ENCODE results near the gene MAD1L1.

- TF ChIP-seq, protein P1, sequence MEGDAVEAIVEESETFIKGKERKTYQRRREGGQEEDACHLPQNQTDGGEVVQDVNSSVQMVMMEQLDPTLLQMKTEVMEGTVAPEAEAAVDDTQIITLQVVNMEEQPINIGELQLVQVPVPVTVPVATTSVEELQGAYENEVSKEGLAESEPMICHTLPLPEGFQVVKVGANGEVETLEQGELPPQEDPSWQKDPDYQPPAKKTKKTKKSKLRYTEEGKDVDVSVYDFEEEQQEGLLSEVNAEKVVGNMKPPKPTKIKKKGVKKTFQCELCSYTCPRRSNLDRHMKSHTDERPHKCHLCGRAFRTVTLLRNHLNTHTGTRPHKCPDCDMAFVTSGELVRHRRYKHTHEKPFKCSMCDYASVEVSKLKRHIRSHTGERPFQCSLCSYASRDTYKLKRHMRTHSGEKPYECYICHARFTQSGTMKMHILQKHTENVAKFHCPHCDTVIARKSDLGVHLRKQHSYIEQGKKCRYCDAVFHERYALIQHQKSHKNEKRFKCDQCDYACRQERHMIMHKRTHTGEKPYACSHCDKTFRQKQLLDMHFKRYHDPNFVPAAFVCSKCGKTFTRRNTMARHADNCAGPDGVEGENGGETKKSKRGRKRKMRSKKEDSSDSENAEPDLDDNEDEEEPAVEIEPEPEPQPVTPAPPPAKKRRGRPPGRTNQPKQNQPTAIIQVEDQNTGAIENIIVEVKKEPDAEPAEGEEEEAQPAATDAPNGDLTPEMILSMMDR (IDR thresholded peaks at IDR 0.05; ENCODE audit: extremely low read depth in 1 of 2, insufficient read depth in 1 of 2, low read depth in 1 of 2, low read length in 2 of 2) = no peak
- TF ChIP-seq EZH2 (IDR thresholded peaks at IDR 0.05; ENCODE audit: borderline replicate concordance, low read depth, low read length, severe bottlenecking) = no peak
- no peak for TF ChIP-seq POLR2A (IDR thresholded peaks at IDR 0.05; ENCODE audit: low read depth, low read length)
Measured at GRCh38 chr7:2022021-2022409, 210.7 kb downstream of the MAD1L1 start.
